Ishikawa (cell line): Measurements from ENCODE around the gene ZBTB20.

Experiments
- TEAD4 ChIP-seq: IDR thresholded peaks from 2 replicates; pipeline ENCODE4 v1.6.1; 2012
- YY1 ChIP-seq: IDR thresholded peaks from 2 replicates; pipeline ENCODE4 v1.6.1; 2012; ENCODE audit warnings: low read depth
- TF ChIP-seq, protein P1 (sequence below): IDR thresholded peaks from 2 replicates; pipeline ENCODE4 v1.6.1; 2012

DNA sequence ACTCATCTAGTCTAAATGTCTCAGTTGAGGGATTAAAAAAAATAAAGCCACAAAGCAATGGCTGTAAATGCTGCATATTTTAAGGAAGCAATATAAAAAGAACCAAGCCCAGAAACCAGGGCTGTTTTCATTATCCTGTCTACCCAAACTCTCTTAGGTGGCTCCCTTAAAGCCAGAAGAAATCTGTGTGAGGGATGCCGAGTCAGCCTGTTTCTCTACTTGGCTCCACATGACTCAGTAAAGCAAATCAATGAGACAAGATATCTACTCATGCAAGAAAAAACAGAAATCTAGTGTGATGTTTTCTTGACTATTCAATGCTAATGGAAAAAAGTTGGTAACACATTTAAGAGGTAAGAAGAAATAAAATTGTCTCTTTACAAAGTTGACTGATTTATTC lies 296.2 kb downstream of the ZBTB20 start:
- TF ChIP-seq YY1: no peak
- TF ChIP-seq, protein P1, sequence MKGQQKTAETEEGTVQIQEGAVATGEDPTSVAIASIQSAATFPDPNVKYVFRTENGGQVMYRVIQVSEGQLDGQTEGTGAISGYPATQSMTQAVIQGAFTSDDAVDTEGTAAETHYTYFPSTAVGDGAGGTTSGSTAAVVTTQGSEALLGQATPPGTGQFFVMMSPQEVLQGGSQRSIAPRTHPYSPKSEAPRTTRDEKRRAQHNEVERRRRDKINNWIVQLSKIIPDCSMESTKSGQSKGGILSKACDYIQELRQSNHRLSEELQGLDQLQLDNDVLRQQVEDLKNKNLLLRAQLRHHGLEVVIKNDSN: no peak
- no peak for TF ChIP-seq TEAD4
